SH-SY5Y (cell line): ENCODE data around the gene JAZF1.

Experiments used
- GATA2 ChIP-seq: IDR thresholded peaks from 2 replicates; pipeline ENCODE4 v1.6.1; 2011; ENCODE audit warnings: mild to moderate bottlenecking, low read depth, low read length
- GATA3 ChIP-seq: IDR thresholded peaks from 2 replicates; pipeline ENCODE4 v1.6.1; 2011; ENCODE audit warnings: low read depth, mild to moderate bottlenecking, low read length, moderate library complexity

DNA sequence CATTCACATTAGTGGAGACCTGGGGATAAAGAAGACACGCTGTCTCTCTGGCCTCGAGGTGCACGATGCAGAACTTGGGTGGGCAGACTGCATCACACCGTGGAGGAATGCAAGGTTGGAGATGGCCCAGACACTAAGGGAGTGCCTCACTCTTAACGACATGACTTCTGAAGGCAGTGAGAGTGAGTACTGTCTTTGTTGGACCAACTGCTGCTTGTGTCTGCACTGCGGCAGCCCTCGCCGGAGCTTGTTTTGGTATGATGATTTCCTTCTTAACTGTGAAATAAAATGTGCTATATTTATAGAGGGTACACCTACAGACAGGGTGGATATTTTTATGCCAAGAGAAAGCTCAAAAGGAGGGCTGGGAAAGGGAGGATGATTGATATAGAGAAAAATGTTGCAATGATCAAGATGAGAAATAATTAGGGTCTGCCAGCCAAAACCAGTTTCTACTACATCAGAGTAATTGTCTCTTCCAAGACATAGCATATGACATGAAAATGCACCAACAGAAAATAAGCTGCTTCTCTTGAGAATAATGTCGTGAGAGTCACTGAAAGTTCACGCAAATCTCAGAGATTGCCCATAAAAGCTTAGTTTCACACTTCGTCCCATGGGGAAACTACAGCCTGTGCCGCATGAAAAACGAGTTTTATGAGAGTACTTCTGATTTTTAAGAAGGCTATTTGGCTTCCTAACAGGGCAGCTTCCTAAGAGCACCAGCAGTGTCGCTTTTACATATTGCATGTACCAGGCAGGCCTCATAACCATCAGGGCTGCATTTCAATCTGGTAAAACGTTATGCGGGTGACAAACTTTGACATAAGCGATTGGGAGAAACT is 313.5 kb downstream of the JAZF1 start:
- TF ChIP-seq GATA2 (no peak), GATA3 (no peak)
